ENCODE measurements around the gene ZFP42. TPM values are rescaled to one million over a fixed set of nuclear protein-coding genes. Genes with fewer than 3 reads are reported as not detected.

The ZFP42 gene
- total RNA-seq, 1 donor from 2014 or later, result under 0.01 TPM

- no peak for FAIRE-seq
- no peak overlapping the region for H3K4me3 ChIP-seq (ENCODE audit: low read depth, low read length)
- no peaks in the 10 kb centered on the region for H3K36me3 ChIP-seq (ENCODE audit: control insufficient read depth, insufficient read depth, low read length)
- no peak for TF ChIP-seq CTCF (IDR thresholded peaks at IDR 0.05; ENCODE audit: insufficient read depth, low read length, severe bottlenecking)
- peak; percentile 10 for DNase-seq (ENCODE audit: low read depth)
- no peaks in the 10 kb centered on the region for H3K27me3 ChIP-seq (ENCODE audit: control insufficient read depth, insufficient read depth, low read length)
Observed at GRCh38 chr4:187999406-187999932, 3.9 kb downstream of the ZFP42 start.

GRCh38 chr4:188002323-188002722 lies 6.8 kb downstream of the ZFP42 start:
- H3K27me3 ChIP-seq (ENCODE audit: control insufficient read depth, insufficient read depth, low read length), result no peaks in the 10 kb centered on the region
- H3K4me3 ChIP-seq (ENCODE audit: low read depth, low read length), result no peak overlapping the region
- FAIRE-seq, result no peak
- no peak for TF ChIP-seq CTCF (IDR thresholded peaks at IDR 0.05; ENCODE audit: insufficient read depth, low read length, severe bottlenecking)
- no peak for DNase-seq (ENCODE audit: low read depth)
- H3K36me3 ChIP-seq (ENCODE audit: control insufficient read depth, insufficient read depth, low read length), result no peaks in the 10 kb centered on the region

- FAIRE-seq, result no peak
- TF ChIP-seq CTCF (IDR thresholded peaks at IDR 0.05; ENCODE audit: insufficient read depth, low read length, severe bottlenecking), result no peak
- no peak for DNase-seq (ENCODE audit: low read depth)
Observed at GRCh38 chr4:188002751-188003150, 7.2 kb downstream of the ZFP42 start.

GRCh38 chr4:188005561-188005960 lies 10.0 kb downstream of the ZFP42 start:
- FAIRE-seq (no peak), DNase-seq (ENCODE audit: low read depth) (no peak)
- Histone ChIP-seq H3K27me3 (ENCODE audit: control insufficient read depth, insufficient read depth, low read length) (no peaks in the 10 kb centered on the region), H3K4me3 (ENCODE audit: low read depth, low read length) (no peak overlapping the region), H3K36me3 (ENCODE audit: control insufficient read depth, insufficient read depth, low read length) (no peaks in the 10 kb centered on the region)
- no peak for TF ChIP-seq CTCF (IDR thresholded peaks at IDR 0.05; ENCODE audit: insufficient read depth, low read length, severe bottlenecking)

More at GRCh38 chr4:188002751-188003150, 7.2 kb downstream of the ZFP42 start:
- no peaks in the 10 kb centered on the region for H3K27me3 ChIP-seq (ENCODE audit: control insufficient read depth, insufficient read depth, low read length)
- H3K36me3 ChIP-seq (ENCODE audit: control insufficient read depth, insufficient read depth, low read length), result no peaks in the 10 kb centered on the region
- no peak overlapping the region for H3K4me3 ChIP-seq (ENCODE audit: low read depth, low read length)

GRCh38 chr4:188006285-188006848 lies 10.8 kb downstream of the ZFP42 start:
- no peak overlapping the region for H3K4me3 ChIP-seq (ENCODE audit: low read depth, low read length)
- no peaks in the 10 kb centered on the region for H3K36me3 ChIP-seq (ENCODE audit: control insufficient read depth, insufficient read depth, low read length)
- DNase-seq (ENCODE audit: low read depth), result no peak
- no peaks in the 10 kb centered on the region for H3K27me3 ChIP-seq (ENCODE audit: control insufficient read depth, insufficient read depth, low read length)
- FAIRE-seq, result peak; percentile 23
- no peak for TF ChIP-seq CTCF (IDR thresholded peaks at IDR 0.05; ENCODE audit: insufficient read depth, low read length, severe bottlenecking)

GRCh38 chr4:188008377-188008776 lies 12.8 kb downstream of the ZFP42 start:
- Histone ChIP-seq H3K36me3 (ENCODE audit: control insufficient read depth, insufficient read depth, low read length) (no peaks in the 10 kb centered on the region), H3K27me3 (ENCODE audit: control insufficient read depth, insufficient read depth, low read length) (no peaks in the 10 kb centered on the region), H3K4me3 (ENCODE audit: low read depth, low read length) (no peak overlapping the region)
- no peak for TF ChIP-seq CTCF (IDR thresholded peaks at IDR 0.05; ENCODE audit: insufficient read depth, low read length, severe bottlenecking)
- DNase-seq (ENCODE audit: low read depth) (peak; percentile 31), FAIRE-seq (no peak)

Data from bronchial epithelial cell (primary cell).